WTC11 (cell line): ENCODE data around the gene MAP3K14.

Source experiments
- CREM ChIP-seq: sonication (generic); formaldehyde crosslinking; IDR thresholded peaks from 2 replicates; pipeline ENCODE4 v1.8.1; 2022; ENCODE audit warnings: mild to moderate bottlenecking, missing genetic modification reagents, moderate library complexity
- ELF4 ChIP-seq: sonication (generic); formaldehyde crosslinking; IDR thresholded peaks from 2 replicates; pipeline ENCODE4 v1.8.1; 2022; ENCODE audit warnings: low read depth, mild to moderate bottlenecking, moderate library complexity, missing genetic modification reagents
- FOXK1 ChIP-seq: sonication (generic); formaldehyde crosslinking; IDR thresholded peaks from 2 replicates; pipeline ENCODE4 v1.8.0; 2022; ENCODE audit warnings: mild to moderate bottlenecking, moderate library complexity, missing genetic modification reagents
- MAX ChIP-seq: sonication (generic); formaldehyde crosslinking; IDR thresholded peaks from 2 replicates; pipeline ENCODE4 v1.8.0; 2022; ENCODE audit warnings: mild to moderate bottlenecking, missing genetic modification reagents
- TF ChIP-seq, protein P1 (sequence below): fragments of 200-600 bp; IDR thresholded peaks from 2 replicates; pipeline ENCODE4 v1.8.0; 2022; ENCODE audit warnings: antibody characterized with exemption

- TF ChIP-seq FOXK1 (CRISPR knock-in tag) (no peak), MAX (CRISPR knock-in tag) (no peak), CREM (CRISPR knock-in tag) (no peak), ELF4 (CRISPR knock-in tag) (no peak)
- TF ChIP-seq, protein P1, sequence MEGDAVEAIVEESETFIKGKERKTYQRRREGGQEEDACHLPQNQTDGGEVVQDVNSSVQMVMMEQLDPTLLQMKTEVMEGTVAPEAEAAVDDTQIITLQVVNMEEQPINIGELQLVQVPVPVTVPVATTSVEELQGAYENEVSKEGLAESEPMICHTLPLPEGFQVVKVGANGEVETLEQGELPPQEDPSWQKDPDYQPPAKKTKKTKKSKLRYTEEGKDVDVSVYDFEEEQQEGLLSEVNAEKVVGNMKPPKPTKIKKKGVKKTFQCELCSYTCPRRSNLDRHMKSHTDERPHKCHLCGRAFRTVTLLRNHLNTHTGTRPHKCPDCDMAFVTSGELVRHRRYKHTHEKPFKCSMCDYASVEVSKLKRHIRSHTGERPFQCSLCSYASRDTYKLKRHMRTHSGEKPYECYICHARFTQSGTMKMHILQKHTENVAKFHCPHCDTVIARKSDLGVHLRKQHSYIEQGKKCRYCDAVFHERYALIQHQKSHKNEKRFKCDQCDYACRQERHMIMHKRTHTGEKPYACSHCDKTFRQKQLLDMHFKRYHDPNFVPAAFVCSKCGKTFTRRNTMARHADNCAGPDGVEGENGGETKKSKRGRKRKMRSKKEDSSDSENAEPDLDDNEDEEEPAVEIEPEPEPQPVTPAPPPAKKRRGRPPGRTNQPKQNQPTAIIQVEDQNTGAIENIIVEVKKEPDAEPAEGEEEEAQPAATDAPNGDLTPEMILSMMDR = no peak
Observed at GRCh38 chr17:45229681-45230409, 87.0 kb downstream of the MAP3K14 start.
